ENCODE data around the gene DPH6.
A peak's percentile ranks its signal among the peaks of the same experiment; 100 is the strongest.
"Not testable (repeated sequence)": the region's sequence is repeated elsewhere in the genome, so short reads cannot be mapped to it uniquely, and the experiment has no call there.

DPH6 gene

GRCh38 chr15:35545824-35546510 lies at the start of gene DPH6:
Gene DPH6 (minus strand): TSS chr15:35546165. CDS start chr15:35546141, 24 bp downstream.
- peak; percentile 85 to 86 for DNase-seq

GRCh38 chr15:35595656-35596055 lies 49.7 kb upstream of the DPH6 start:
- no peak for DNase-seq

DNA sequence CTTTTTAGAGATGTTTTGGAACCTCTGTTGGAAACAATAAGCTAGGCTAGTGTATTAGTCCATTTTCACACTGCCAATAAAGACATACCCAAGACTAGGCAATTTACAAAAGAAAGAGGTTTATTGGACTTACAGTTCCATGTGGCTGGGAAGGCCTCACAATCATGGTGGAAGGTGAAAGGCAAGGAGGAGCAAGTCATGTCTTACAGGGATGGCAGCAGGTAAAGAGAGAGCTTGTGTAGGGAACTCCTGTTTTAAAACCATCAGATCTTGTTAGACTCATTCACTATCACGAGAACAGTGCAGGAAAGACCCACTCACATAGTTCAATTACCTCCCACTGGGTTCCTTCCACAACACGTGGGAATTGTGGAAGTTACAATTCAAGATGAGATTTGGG lies 46.0 kb upstream of the DPH6 start:
- DNase-seq: not testable (repeated sequence)

DNA sequence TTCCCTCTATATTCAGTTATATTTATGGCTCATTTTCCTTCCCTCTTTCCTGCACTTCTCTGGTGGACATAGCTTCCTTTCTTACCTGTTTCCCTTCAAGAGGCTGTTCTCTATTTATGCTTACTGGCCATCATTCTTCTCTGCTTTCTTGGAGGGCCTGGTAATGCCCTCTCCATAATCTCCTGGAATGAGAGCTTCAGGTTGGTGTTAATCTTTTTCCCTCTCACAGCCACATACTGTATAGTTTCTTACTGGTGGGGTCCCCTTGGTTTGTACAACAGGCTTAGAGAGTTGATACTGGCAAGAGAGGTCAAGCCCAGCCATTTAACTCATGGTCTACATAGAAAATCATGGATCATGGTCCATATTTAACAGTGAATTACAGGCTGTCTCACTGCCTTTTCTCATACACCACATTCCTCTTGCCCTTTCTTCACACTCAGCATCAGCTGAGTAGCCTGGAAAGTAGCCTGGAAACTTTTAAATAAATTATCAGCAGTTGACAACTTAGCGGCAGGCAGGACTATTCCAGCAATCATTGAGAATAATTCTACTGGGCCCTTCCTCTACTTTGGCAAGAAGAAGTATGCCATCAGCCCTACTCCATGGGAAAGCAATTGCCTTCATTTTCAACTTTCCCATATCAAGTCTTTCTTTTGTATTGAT lies 38.0 kb upstream of the DPH6 start:
- DNase-seq: no peak

DNA sequence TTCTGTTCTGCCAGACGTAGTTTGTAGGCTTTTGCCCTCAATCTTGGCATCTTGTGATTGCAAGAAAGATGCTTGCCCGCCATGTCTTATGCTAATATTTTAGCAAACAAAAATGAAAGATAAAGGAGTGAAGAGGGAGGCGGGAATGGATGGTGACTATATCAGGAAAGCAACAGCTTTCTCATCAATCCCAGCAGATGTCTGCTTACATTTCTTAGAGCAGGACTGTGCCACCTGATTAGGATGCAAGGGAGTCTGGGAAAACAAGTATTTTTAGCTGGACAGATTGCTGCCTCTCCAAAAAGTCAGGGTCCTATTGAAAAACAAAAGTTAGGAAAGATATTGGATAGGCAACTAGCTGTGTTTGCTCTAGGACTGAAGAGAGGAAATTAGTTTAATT lies 34.6 kb upstream of the DPH6 start:
- DNase-seq: no peak

- no peak for DNase-seq
Observed at GRCh38 chr15:35567392-35567791, 21.4 kb upstream of the DPH6 start.

DNA sequence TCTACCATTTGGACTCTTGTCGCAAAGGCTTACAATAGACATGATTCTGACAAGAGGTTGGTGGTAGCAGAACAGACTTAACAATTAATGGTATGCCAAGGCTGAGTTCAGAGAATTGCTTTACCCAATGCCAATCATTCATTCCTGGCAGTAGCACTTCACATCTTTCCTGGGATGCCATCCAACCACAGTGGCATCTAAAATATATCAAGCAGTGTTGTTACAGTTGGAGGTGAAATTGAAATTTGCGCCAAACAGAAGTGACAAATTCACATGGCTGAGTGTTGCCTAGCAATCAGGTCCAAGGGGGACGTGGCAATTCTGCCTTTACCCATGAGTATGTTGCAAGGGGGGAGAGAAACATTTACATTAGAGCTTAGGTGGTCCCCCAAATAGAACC lies 21.0 kb upstream of the DPH6 start:
- no peak for DNase-seq

- no peak for DNase-seq
Observed at GRCh38 chr15:35565901-35566300, 19.9 kb upstream of the DPH6 start.

DNA sequence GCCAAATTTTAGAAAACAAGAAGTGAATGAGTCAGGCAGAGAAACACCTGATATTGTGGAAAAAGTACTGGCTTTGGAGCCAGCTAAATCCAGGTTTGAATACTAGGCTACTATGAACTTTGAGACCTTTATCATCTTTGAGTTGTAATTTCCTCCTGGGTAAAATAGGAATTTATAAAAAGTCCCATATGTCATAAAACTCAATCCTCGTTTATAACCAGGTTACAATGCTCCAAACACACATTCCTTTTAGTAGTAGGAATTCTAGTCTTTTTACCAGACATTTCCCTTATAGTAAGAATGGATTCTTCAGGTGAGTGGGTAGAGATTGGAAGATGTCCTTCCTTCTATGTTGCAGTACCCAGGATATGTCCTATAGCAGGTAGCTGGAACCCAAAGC lies 16.7 kb upstream of the DPH6 start:
- DNase-seq: no peak

DNA sequence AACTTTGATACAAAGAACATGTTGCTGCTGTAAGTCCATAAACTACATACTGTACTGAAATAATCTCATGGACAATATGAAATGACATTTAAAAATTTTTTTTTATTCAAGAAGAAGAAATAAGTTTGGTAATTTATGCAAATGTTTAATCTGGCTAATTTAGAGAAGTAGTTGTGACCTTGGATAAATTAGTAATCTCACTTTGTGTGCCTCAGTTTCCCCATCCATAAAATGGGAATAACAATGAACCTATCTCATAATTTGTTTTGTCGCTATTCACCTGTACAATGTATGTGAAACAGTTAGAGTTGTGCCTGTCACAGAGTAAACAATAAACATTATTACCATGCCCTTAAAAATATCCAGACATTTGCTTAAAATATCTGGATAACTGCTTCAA lies 15.3 kb upstream of the DPH6 start:
- DNase-seq: no peak

DNA sequence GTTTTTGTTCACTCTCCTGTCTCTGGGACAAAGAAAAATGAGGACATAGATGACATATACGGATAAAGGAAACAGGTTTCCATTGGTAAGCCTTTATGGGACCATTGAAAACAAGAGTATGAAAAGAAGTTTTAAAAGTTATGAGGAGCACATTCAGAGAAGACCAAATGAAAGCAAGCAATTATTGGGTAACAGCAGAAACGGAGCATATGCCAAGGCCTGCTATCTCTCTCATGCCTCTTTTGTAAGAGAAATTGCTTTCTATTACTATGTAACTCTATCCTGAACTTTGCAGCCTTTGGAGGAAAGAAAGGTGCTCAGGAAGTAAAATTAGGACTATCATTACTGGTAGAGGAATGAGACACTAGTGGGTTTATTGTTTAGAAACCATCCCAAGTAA lies 14.9 kb upstream of the DPH6 start:
- no peak for DNase-seq

- no peak for DNase-seq
Observed at GRCh38 chr15:35560258-35560657, 14.3 kb upstream of the DPH6 start.

DNA sequence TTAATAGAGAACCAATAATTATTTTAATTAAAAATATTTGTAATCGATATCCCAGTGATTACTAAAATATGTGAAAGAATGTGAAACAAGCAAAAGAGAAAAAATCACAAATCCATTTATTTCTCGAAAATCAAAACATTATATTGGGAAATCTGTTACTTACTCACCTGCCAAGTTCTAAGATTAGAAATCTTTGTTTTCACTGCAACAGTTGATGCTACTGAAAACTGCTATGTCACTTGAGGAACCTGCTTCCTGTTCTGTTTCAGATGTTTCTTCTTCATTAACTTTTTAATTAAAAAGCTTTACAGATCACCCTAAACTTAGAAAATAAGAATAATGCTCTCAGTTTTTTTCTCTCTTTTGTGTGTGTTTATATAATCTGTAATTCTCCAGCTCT lies 13.7 kb upstream of the DPH6 start:
- no peak for DNase-seq

- no peak for DNase-seq
Observed at GRCh38 chr15:35557544-35557943, 11.6 kb upstream of the DPH6 start.

GRCh38 chr15:35557012-35557411 lies 11.0 kb upstream of the DPH6 start:
- DNase-seq: no peak

DNA sequence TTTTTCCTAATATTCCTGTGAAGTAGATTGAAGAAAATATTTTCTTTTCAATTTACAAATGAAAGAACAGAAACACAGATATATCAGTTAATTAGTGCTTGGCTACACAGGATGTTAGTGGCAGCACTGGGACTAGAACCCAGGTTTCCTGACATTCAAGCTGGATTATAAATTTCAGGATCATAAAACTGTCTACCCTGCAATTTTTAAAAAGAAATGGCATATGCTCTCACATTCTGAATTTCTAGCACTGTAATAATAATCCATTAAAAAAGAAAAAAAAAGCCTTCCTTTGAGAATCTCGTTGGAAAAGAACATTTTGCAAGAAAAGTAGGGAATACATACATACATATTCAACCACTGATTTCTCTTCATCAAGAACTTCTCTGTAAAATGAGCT lies 9.3 kb upstream of the DPH6 start:
- no peak for DNase-seq

- DNase-seq: no peak
Observed at GRCh38 chr15:35550957-35551356, 5.0 kb upstream of the DPH6 start.

- no peak for DNase-seq
Observed at GRCh38 chr15:35549567-35549966, 3.6 kb upstream of the DPH6 start.

- DNase-seq: no peak
Observed at GRCh38 chr15:35548435-35548834, 2.5 kb upstream of the DPH6 start.

DNA sequence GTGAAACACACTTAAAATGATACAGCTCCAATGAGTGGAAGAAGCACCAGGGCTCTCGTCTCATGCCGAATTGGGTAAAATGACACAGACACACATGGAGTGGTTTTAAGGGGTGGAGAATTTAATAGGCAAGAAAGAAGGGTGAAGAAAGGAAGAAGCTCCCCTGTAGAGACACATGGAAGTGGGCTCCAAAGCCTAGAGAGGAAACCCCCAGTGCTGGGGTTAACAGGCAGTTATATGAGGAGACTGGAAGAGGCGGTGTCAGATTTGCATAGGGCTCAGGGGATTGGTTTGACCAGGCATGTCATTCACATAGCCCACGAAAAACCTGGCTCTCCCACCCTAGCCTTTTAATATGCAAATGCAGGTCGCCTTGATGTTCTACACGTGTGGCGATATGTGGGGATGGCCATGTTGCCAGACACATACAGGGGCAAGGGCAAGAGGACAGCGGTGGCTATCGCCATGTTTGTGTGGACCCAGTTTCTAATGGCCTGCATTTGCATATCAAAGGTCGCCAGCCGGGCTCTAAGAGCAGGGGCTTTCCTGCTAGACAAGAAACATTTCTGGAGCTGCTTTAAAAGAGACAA lies 1.9 kb upstream of the DPH6 start:
- no peak for DNase-seq

GRCh38 chr15:35546511-35547381 lies 781 bp upstream of the DPH6 start:
- DNase-seq: no peak

DNA sequence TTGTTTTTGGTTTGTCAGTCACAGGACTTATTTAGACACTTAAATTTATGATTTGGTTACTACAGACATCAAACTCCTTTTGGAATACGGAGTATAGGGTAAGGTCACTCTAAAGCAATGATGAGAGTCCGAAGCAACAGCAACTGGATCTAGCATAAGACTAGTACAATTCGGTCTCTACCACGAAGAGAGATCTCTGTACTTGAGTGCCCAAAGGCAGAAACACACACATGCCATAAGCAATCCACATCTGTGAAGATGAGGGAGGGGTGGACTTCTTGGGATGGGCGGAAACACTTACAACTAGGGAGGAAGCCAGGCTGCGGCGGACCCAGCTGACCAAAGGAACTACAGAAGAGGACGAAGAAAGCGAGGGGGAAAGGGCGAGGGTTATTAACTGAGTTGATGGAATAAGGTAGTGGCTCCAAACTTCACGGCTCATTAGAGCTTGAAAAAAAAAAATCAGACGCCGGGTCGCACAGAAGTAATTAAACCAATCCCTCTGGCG lies 595 bp downstream of the DPH6 start:
- DNase-seq: no peak

- DNase-seq: no peak
Observed at GRCh38 chr15:35540885-35541284, 5.1 kb downstream of the DPH6 start.

Measured in CD4-positive, alpha-beta T cell treated with Interleukin-4 for 1 hour (primary cell).